Endodermal cell (in vitro differentiated cells): ENCODE data around the gene TMOD1. TPM values are rescaled to one million over a fixed set of nuclear protein-coding genes. Genes with fewer than 3 reads are reported as not detected.

Experiments
- DNase-seq: peaks from one replicate; pipeline ENCODE4 v3.0.0-alpha.2; 2017
- H3K27ac ChIP-seq: 2 replicates; pipeline ENCODE4 v1.5.1; 2013; ENCODE audit warnings: mild to moderate bottlenecking, low read depth, low read length, moderate library complexity
- H3K27me3 ChIP-seq: 2 replicates; pipeline ENCODE4 v1.6.1; 2013; ENCODE audit warnings: mild to moderate bottlenecking, low read length, moderate library complexity; ENCODE audit not compliant: insufficient read depth, control insufficient read depth, poor library complexity, severe bottlenecking
- H3K36me3 ChIP-seq: 2 replicates; pipeline ENCODE4 v1.7.0; 2013; ENCODE audit warnings: mild to moderate bottlenecking, low read length, moderate library complexity; ENCODE audit not compliant: control insufficient read depth, insufficient read depth
- H3K4me1 ChIP-seq: one replicate; pipeline ENCODE4 v1.7.0; 2013; ENCODE audit warnings: low read length; ENCODE audit not compliant: control insufficient read depth, insufficient read depth
- H3K4me3 ChIP-seq: 2 replicates; pipeline ENCODE4 v1.5.1; 2013; ENCODE audit warnings: mild to moderate bottlenecking, low read length, moderate library complexity
- H3K9ac ChIP-seq: 2 replicates; pipeline ENCODE4 v1.6.1; 2013; ENCODE audit warnings: mild to moderate bottlenecking, low read length, moderate library complexity; ENCODE audit not compliant: poor library complexity, severe bottlenecking; ENCODE audit errors: extremely low read depth
- H3K9me3 ChIP-seq: 2 replicates; pipeline ENCODE4 v1.6.1; 2013; ENCODE audit warnings: mild to moderate bottlenecking, low read length, moderate library complexity; ENCODE audit not compliant: control insufficient read depth
- H3K27ac Mint-ChIP-seq: 2 replicates; pipeline ENCODE4 v1.8.0; 2020; ENCODE audit warnings: mixed read lengths
- H3K27me3 Mint-ChIP-seq: 2 replicates; pipeline ENCODE4 v1.8.0; 2021; ENCODE audit warnings: mild to moderate bottlenecking, mixed read lengths; ENCODE audit not compliant: insufficient read depth
- H3K36me3 Mint-ChIP-seq: 2 replicates; pipeline ENCODE4 v1.8.0; 2020; ENCODE audit warnings: low read depth, mixed read lengths
- H3K4me1 Mint-ChIP-seq: 2 replicates; pipeline ENCODE4 v1.8.0; 2020; ENCODE audit warnings: mixed read lengths
- H3K4me3 Mint-ChIP-seq: 2 replicates; pipeline ENCODE4 v1.8.0; 2020; ENCODE audit warnings: mild to moderate bottlenecking, moderate library complexity, mixed read lengths
- H3K9me3 Mint-ChIP-seq: 2 replicates; pipeline ENCODE4 v1.8.0; 2020; ENCODE audit warnings: mild to moderate bottlenecking, mixed read lengths
- WGBS, 2 experiments: methylation state at CpG; one replicate each; pipeline versions ENCODE4 v1.1.5 to v1.1.7; 2013; ENCODE audit warnings: missing lambda C conversion rate in 2 of 2, mixed read lengths in 1 of 2; ENCODE audit not compliant: insufficient coverage in 1 of 2, insufficient read length in 1 of 2; 5-methylcytosine and 5-hydroxymethylcytosine counted together
- total RNA-seq, 2 donors: library from RNA; stranded (reverse); fragmentation: NEBNext Ultra II Directional in 1 of 2; extraction: Animal tissue kit (Norgen Biotek cat#: 25700) in 1 of 2; gene quantifications; 2 replicates in 1 of 2; 3 replicates in 1 of 2; pipeline ENCODE4 v1.2.1, GENCODE V29; 2021
- TF ChIP-seq, protein P1 (sequence below): fragments of 200-600 bp; sonication (generic); conservative IDR thresholded peaks from 2 replicates; pipeline ENCODE4 v1.5.0; 2021; ENCODE audit warnings: antibody characterized with exemption, mild to moderate bottlenecking

TMOD1 gene
- total RNA-seq, 2 donors from 2014 or later: 3.6 to 7.1 TPM

DNA sequence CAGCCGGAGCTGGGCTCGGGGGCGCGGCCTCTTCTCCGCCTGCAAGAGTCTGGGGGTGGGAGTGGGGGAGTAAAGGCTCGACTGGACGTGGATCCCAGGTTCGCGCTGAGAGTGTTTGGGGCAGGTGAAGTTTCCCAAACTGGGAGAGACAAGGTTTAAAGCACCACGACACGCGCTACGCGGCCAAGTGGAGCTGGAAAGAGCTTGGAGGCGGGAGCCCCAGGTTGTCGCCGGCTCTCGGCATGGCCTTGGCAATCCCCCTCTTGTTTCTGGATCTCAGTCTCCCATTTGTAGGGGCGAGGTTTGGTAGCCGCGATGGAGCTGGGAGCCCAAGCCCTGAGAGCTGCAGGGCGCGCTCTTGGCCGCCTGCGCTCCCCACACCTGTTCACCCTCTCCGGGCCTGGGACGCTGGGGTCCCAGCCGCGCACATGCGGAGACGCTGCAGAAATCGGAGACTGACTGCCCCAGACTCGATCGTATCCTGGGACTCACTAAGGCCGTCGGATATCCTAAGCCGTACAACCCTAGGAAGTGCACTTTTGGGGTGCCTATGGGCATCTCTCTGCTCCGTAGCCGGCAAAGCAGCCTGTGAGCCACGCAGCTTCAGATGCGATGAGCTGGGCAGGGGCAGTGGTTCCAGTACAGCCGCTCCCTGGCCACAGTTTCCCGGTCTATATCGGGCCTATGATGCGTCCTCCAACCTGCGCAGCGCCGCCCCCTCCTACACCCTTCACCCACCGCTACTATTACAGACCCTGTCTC, 937 bp downstream of the TMOD1 start:
- H3K9me3 Mint-ChIP-seq: peaks cover 14% of the 10 kb centered on the region
- Histone ChIP-seq H3K27ac (no peak overlapping the region), H3K4me1 (no peaks in the 10 kb centered on the region), H3K9me3 (peaks cover 1% of the 10 kb centered on the region), H3K36me3 (peaks cover under 1% of the 10 kb centered on the region), H3K4me3 (peak overlapping the region; percentile 82), H3K27me3 (peaks cover 47% of the 10 kb centered on the region), H3K9ac (no peak overlapping the region)
- TF ChIP-seq, protein P1, sequence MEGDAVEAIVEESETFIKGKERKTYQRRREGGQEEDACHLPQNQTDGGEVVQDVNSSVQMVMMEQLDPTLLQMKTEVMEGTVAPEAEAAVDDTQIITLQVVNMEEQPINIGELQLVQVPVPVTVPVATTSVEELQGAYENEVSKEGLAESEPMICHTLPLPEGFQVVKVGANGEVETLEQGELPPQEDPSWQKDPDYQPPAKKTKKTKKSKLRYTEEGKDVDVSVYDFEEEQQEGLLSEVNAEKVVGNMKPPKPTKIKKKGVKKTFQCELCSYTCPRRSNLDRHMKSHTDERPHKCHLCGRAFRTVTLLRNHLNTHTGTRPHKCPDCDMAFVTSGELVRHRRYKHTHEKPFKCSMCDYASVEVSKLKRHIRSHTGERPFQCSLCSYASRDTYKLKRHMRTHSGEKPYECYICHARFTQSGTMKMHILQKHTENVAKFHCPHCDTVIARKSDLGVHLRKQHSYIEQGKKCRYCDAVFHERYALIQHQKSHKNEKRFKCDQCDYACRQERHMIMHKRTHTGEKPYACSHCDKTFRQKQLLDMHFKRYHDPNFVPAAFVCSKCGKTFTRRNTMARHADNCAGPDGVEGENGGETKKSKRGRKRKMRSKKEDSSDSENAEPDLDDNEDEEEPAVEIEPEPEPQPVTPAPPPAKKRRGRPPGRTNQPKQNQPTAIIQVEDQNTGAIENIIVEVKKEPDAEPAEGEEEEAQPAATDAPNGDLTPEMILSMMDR: no peak
- H3K36me3 Mint-ChIP-seq: peaks cover 3% of the 10 kb centered on the region
- H3K4me1 Mint-ChIP-seq: peaks cover 3% of the 10 kb centered on the region
- no peak overlapping the region for H3K27ac Mint-ChIP-seq
- peaks cover 58% of the 10 kb centered on the region for H3K27me3 Mint-ChIP-seq
- DNase-seq: peak; percentile 76
- peak overlapping the region; percentile 64 for H3K4me3 Mint-ChIP-seq
- 2 to 5% methylated on average over 22 to 49 of the region's 49 CpGs for WGBS, 2 experiments

DNA sequence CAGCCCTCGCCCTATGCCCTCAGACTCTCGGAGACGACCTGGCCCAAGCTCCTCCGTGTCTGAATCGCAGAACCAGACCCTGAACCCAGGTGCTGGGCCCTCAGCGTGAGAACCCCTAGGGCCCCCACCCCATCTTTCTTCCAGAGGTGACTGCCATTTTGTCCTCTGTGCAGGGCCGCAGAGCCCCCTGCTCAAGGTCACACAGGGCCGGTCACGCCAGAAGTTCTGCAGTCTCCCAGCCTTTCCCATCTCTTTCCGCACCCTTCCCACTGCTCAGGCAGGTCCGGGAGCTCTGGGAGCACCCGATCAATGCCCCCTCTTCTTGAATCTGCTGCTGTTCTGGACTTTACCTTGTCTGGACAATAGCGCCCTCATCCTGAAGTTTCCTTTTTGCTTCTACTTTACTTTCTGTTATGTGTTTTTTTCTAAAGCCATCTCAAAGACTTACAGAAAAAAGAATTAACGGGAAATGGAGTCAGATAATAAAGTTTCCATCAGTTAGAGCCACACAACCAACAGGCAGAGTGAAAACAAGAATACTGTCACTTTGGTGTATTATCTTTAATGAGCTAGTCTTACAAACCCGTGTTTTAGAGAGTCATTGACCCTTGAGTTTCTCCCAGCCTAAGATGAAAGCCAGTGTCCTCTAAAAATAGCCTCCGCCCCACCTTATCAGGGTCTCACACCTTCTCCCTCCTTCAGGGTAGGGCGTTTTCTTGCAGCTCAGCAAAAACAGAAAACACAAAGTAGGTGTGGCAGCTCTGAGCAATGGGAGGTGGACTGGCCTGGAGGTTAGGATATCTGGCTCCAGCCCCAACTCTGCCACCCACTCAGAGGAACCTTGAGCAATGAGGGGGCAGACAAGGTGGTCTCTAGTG, 1.8 kb downstream of the TMOD1 start:
- peaks cover 3% of the 10 kb centered on the region for H3K4me1 Mint-ChIP-seq
- TF ChIP-seq, protein P1: peak; percentile 42
- H3K36me3 Mint-ChIP-seq: peaks cover 1% of the 10 kb centered on the region
- DNase-seq: peak; percentile 72
- Histone ChIP-seq H3K36me3 (no peaks in the 10 kb centered on the region), H3K27ac (no peak overlapping the region), H3K27me3 (peaks cover 47% of the 10 kb centered on the region), H3K4me3 (peak overlapping the region; percentile 82), H3K9ac (no peak overlapping the region), H3K9me3 (no peaks in the 10 kb centered on the region), H3K4me1 (no peaks in the 10 kb centered on the region)
- H3K4me3 Mint-ChIP-seq: peak overlapping the region; percentile 64
- H3K27me3 Mint-ChIP-seq: peaks cover 57% of the 10 kb centered on the region
- peaks cover 11% of the 10 kb centered on the region for H3K9me3 Mint-ChIP-seq
- H3K27ac Mint-ChIP-seq: no peak overlapping the region
- WGBS, 2 experiments: 40 to 42% methylated on average over 9 to 17 of the region's 17 CpGs

DNA sequence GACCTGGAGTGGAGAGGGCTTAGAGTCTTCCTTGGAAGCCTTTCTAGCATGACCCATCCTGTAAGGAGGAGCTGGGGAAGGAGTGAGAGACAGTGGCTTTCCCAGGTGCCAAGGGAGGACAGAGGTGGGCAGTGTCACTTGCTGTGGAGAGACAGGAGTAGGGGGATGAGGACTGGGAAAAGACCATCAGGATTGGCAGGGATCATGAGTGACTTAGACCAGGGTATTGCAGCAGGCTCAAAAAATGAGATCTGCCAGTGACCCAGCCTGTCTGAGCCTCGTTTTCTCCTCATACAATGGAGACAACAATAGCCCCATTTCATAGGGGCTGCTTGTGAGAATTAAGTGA, 2.4 kb downstream of the TMOD1 start:
- H3K27me3 ChIP-seq: peaks cover 47% of the 10 kb centered on the region
- H3K4me1 Mint-ChIP-seq: peaks cover 3% of the 10 kb centered on the region
- H3K9me3 ChIP-seq: no peaks in the 10 kb centered on the region
- 64 to 100% methylated on average over 1 of the region's 1 CpG for WGBS, 2 experiments
- TF ChIP-seq, protein P1: no peak
- H3K4me3 Mint-ChIP-seq: peak overlapping the region; percentile 64
- DNase-seq: no peak
- H3K9ac ChIP-seq: no peak overlapping the region
- peaks cover 4% of the 10 kb centered on the region for H3K9me3 Mint-ChIP-seq
- no peak overlapping the region for H3K27ac ChIP-seq
- no peaks in the 10 kb centered on the region for H3K36me3 Mint-ChIP-seq
- H3K36me3 ChIP-seq: no peaks in the 10 kb centered on the region
- no peaks in the 10 kb centered on the region for H3K4me1 ChIP-seq
- H3K4me3 ChIP-seq: peak overlapping the region; percentile 82
- H3K27me3 Mint-ChIP-seq: peaks cover 51% of the 10 kb centered on the region
- H3K27ac Mint-ChIP-seq: no peak overlapping the region
